ENCODE results near the gene TMEM131L.
"Not testable (repeated sequence)": the region's sequence is repeated elsewhere in the genome, so short reads cannot be mapped to it uniquely, and the experiment has no call there.

TMEM131L gene

GRCh38 chr4:153497091-153497531, 31.0 kb downstream of the TMEM131L start:
- H3K4me3 ChIP-seq (ENCODE audit: low read length), result no peak overlapping the region
- no peak for DNase-seq (ENCODE audit: low read depth, low spot score)

GRCh38 chr4:153497988-153498967, 32.1 kb downstream of the TMEM131L start:
- no peak for DNase-seq (ENCODE audit: low read depth, low spot score)
- no peak overlapping the region for H3K4me3 ChIP-seq (ENCODE audit: low read length)

- no peak for DNase-seq (ENCODE audit: low read depth, low spot score)
- H3K4me3 ChIP-seq (ENCODE audit: low read length), result no peak overlapping the region
Measured at GRCh38 chr4:153499005-153499404, 32.8 kb downstream of the TMEM131L start.

GRCh38 chr4:153501578-153501977, 35.4 kb downstream of the TMEM131L start:
- no peak for DNase-seq (ENCODE audit: low read depth, low spot score)

GRCh38 chr4:153502584-153502983, 36.4 kb downstream of the TMEM131L start:
- DNase-seq (ENCODE audit: low read depth, low spot score), result no peak
- H3K4me3 ChIP-seq (ENCODE audit: low read length), result no peak overlapping the region

More at GRCh38 chr4:153501578-153501977, 35.4 kb downstream of the TMEM131L start:
- no peak overlapping the region for H3K4me3 ChIP-seq (ENCODE audit: low read length)

GRCh38 chr4:153506341-153507309, 40.5 kb downstream of the TMEM131L start:
- H3K4me3 ChIP-seq (ENCODE audit: low read length), result no peak overlapping the region
- DNase-seq (ENCODE audit: low read depth, low spot score), result peak; percentile 78

- DNase-seq (ENCODE audit: low read depth, low spot score), result no peak
Measured at GRCh38 chr4:153507310-153508073, 41.3 kb downstream of the TMEM131L start.

GRCh38 chr4:153509212-153509611, 43.1 kb downstream of the TMEM131L start:
- H3K4me3 ChIP-seq (ENCODE audit: low read length); DNase-seq (ENCODE audit: low read depth, low spot score): not testable (repeated sequence)

More at GRCh38 chr4:153507310-153508073, 41.3 kb downstream of the TMEM131L start:
- no peak overlapping the region for H3K4me3 ChIP-seq (ENCODE audit: low read length)

GRCh38 chr4:153509724-153510123, 43.6 kb downstream of the TMEM131L start:
- H3K4me3 ChIP-seq (ENCODE audit: low read length), result no peak overlapping the region
- DNase-seq (ENCODE audit: low read depth, low spot score), result no peak

GRCh38 chr4:153510252-153511001, 44.3 kb downstream of the TMEM131L start:
- DNase-seq (ENCODE audit: low read depth, low spot score), result no peak

GRCh38 chr4:153511104-153511503, 44.9 kb downstream of the TMEM131L start:
- no peak overlapping the region for H3K4me3 ChIP-seq (ENCODE audit: low read length)
- DNase-seq (ENCODE audit: low read depth, low spot score), result no peak

More at GRCh38 chr4:153510252-153511001, 44.3 kb downstream of the TMEM131L start:
- no peak overlapping the region for H3K4me3 ChIP-seq (ENCODE audit: low read length)

GRCh38 chr4:153512162-153512852, 46.1 kb downstream of the TMEM131L start:
- no peak overlapping the region for H3K4me3 ChIP-seq (ENCODE audit: low read length)
- DNase-seq (ENCODE audit: low read depth, low spot score), result no peak

GRCh38 chr4:153512952-153513500, 46.9 kb downstream of the TMEM131L start:
- no peak for DNase-seq (ENCODE audit: low read depth, low spot score)
- H3K4me3 ChIP-seq (ENCODE audit: low read length), result no peak overlapping the region

- no peak overlapping the region for H3K4me3 ChIP-seq (ENCODE audit: low read length)
- DNase-seq (ENCODE audit: low read depth, low spot score), result no peak
Measured at GRCh38 chr4:153513596-153513995, 47.4 kb downstream of the TMEM131L start.

GRCh38 chr4:153514001-153514526, 47.9 kb downstream of the TMEM131L start:
- no peak for DNase-seq (ENCODE audit: low read depth, low spot score)
- no peak overlapping the region for H3K4me3 ChIP-seq (ENCODE audit: low read length)

GRCh38 chr4:153514688-153515426, 48.7 kb downstream of the TMEM131L start:
- no peak overlapping the region for H3K4me3 ChIP-seq (ENCODE audit: low read length)
- no peak for DNase-seq (ENCODE audit: low read depth, low spot score)
